Renal pelvis (tissue), 4 donors: Measurements from ENCODE around the gene ASAP2. TPM values are rescaled to one million over a fixed set of nuclear protein-coding genes. Genes with fewer than 3 reads are reported as not detected.
"Not testable (repeated sequence)": the region's sequence is repeated elsewhere in the genome, so short reads cannot be mapped to it uniquely, and the experiment has no call there.

ENCODE experiments used
- DNase-seq: peaks from one replicate; pipeline ENCODE4 v3.0.0-alpha.2; 2013
- polyA plus RNA-seq, 3 donors: library from polyadenylated mRNA; unstranded; fragments of 120-200 nt; gene quantifications; one replicate each; pipeline ENCODE4 v1.2.1, GENCODE V29; 2013; ENCODE audit not compliant: insufficient read length in 3 of 3

The ASAP2 gene
- polyA plus RNA-seq, 3 donors = 53.4 to 64.2 (median 57.3) TPM

- no peak for DNase-seq
Observed at GRCh38 chr2:9375857-9376428, 169.3 kb downstream of the ASAP2 start.

DNA sequence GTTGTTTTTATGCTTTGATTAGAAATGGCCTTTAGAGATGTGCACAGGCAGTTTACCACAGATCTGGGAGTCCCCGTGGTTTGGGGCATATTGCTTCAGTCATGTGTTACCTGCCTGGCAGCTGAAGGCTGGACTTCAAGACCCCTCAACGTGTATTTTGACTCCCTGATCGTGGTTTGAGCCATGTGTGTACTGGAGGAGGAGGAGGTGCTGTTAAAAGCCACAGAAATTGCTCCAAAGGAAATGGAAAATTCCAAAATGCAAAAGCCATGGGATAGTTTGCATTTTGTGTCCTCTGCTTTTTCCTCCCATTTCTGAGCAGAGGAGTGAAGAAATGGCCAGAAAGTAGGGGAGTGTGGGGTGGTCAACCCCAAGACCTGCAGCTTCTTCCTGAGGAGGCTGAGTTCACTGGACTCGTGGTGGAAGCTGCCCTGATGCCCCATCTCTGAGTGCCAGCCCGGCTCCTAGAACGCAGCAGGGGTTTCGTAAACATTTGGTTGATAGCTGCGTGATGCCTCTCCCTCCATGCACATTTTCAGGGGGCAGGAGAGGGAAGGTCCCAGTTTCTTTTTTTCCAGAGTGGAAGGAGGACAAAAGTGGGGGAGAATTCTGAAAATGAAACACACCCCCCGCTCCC is 171.0 kb downstream of the ASAP2 start:
- no peak for DNase-seq

GRCh38 chr2:9378433-9379390 is 172.1 kb downstream of the ASAP2 start:
- no peak for DNase-seq

GRCh38 chr2:9379391-9379755 is 172.8 kb downstream of the ASAP2 start:
- no peak for DNase-seq

DNA sequence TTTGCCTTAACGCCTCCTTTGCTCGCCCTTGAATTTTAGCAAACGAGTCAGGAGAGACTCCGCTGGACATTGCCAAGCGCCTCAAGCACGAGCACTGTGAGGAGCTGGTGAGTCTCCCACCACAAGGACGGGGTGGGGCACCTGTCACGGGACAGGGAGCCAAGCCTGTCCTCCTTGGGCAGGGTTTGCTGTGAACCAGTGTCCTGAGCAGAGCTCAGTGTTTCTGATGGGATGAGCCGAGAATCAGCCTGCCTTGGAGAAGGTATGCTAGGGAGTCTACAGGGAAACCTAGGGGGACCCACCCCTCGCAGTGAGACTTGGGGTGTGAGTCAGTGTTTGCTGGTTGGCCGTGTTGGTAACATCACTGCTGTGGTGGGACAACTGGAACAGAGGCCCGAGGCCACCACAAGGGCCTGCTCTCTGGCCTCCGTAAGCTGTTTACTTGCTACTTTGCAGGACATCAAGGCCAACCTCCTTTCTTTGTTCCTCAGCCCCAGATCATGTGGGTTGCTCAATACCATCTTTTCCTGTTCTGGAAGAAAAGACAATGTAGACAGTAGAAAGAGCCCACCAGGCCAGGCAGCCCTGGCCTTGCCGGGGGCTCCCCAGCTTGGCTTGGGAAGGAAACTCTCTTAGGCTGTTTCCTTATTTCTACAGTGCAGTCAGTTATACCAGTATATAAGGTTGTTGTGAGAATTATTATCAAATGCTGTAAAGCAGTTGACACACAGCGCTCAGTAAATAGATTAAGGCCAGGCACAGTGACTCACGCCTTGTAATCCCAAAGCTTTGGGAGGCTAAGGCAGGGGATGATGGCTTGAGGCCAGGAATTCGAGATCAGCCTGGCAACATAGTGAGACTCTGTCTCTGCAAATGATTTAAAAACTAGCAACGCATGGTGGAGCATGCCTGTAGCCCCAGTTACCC is 174.4 kb downstream of the ASAP2 start:
- DNase-seq = no peak

DNA sequence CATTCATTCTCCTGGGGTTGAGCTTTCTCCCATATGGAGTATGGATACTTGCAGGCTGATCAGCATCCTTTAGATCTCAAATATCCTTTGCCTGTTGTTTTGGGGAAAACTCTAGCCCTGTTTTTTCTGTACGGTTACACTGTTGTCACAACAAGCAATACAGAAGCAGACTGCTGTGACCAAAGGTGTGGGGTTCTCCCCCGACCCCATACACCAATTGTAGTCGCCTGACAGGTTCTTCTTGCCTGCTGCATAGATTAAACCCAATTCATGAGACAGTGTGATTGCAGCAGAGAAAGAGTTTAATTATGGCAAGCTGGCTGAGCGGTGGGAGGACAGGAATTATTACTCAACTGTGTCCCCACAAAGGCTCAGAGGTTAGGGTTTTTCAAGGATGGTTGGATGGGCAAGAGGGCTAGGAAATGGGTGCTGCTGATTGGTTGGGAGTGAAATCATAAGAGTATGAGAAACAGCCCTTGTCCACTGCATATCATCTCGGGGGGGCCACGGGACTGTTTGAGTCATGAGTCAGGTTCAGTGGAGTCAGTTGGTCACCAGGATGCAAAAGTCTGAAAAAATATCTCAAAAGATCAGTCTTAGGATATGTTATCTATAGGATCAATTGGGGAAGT is 176.1 kb downstream of the ASAP2 start:
- no peak for DNase-seq

DNA sequence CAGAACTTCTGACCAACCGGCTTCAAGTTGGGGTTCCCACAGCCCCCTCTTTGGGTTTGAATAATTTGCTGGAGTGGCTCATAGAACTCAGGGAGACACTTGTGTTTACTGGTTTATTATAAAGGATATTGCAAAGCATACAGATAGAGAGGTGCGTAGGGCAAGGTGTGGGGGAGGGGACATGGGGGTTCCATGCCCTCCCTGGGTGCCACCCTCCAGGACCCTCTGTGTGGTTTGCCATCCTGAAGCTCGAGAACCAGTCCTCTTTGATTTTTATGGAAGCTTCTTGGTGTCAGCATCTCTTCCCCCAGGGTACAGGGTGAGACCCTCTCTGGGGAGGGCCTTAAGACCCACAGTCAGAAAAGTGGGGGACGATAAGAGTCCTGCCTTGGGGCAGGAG is 177.9 kb downstream of the ASAP2 start:
- DNase-seq = no peak

DNA sequence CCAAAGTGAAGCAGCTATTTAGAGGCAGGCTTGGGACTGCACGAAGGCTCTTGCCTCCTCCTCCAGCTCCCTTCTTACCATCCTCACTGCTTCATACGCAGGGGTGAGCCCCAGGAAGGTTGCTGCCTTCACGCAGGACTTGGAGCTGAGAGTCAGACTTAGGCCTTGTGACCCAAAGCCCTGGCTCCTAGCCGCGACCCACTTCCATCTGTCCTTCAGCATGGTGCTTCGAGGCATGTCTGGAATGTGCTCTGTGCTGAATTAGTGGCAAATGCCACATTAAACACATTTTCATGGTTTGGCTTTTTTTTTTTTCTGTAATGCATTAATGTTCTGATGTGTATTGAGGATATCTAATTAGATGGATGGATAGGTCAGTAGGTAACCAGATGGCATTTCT is 179.2 kb downstream of the ASAP2 start:
- DNase-seq = no peak

- no peak for DNase-seq
Observed at GRCh38 chr2:9388199-9388681, 181.6 kb downstream of the ASAP2 start.

GRCh38 chr2:9388950-9389911 is 182.6 kb downstream of the ASAP2 start:
- no peak for DNase-seq

GRCh38 chr2:9390151-9390850 is 183.7 kb downstream of the ASAP2 start:
- DNase-seq = no peak

- DNase-seq = no peak
Observed at GRCh38 chr2:9390991-9391390, 184.4 kb downstream of the ASAP2 start.

DNA sequence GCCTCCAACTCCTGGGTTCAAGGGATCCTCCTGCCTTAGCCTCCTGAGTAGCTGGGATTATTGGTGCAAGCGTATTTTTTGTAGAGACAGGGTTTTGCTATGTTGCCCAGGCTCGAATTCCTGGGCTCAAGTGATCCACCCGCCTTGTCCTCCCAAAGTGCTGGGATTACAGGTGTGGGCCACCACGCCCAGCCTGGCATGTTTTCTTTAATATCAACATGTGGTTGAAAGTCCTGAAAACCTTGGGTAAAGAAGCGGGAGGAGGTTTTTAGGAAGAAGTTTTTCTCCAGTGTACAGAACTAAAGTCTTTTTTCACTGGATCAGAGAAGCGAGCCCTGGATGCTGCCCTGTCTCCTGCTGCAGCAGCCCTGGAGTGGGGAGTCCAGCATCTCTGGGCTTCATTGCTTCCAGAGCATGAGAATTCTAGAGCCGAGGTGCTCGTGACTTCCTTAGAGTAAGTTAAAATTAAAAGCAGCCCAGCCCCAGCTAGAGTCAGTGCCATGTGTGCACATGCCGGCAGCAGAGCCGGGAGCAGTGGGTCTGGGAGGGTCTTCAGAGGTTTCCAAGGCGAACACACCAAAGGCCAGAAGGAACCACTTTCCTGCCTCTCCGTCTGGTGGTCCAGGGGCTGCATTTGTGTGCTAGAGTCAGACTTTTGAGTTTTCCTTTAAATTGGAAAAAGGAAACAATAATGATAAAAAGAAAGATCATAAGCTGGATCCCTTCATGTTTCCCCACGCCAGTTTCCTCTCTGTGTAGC is 185.5 kb downstream of the ASAP2 start:
- DNase-seq = no peak

- DNase-seq = peak; percentile 41
Observed at GRCh38 chr2:9392898-9393765, 186.5 kb downstream of the ASAP2 start.

DNA sequence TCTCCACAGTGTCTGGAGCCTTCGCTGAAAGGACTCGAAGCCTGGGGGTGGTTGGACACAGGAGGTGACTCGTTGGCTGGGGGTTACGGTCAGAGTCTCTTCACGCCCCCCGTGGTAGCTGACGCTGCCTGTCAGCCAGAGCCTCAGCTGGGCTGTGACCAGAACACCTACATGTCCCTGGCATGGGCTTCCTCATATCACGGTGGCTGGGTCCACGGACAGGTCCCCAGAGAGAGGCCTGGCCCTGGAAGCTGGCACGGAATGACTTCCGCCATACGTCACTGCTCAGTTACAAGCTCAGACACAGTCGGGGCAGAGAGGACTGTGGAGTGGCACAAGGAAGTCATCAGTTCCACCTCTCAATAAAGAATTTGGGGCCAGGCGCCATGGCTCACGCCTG is 188.2 kb downstream of the ASAP2 start:
- no peak for DNase-seq

- DNase-seq = no peak
Observed at GRCh38 chr2:9397201-9397600, 190.6 kb downstream of the ASAP2 start.

DNA sequence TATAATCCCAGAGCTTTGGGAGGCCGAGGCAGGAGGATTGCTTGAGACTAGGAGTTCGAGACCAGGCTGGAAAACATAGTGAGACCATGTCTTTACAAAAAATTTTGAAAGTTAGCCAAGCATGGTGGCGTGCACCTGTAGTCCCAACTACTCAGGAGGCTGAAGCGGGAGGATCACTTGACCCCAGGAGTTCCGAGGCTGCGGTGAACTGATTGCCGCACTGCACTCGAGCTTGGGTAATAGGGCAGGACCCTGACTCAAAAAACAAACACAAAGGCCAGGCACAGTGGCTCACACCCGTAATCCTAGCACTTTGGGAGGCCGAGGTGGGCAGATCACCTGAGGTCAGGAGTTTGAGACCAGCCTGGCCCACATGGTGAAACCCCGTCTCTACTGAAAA is 191.6 kb downstream of the ASAP2 start:
- not testable (repeated sequence) for DNase-seq
